ENCODE data around the gene GSTK1. TPM values are rescaled to one million over a fixed set of nuclear protein-coding genes. Genes with fewer than 3 reads are reported as not detected.

Gene GSTK1
- total RNA-seq, 2 experiments from 2014 or later, result 163 to 171 TPM

DNA sequence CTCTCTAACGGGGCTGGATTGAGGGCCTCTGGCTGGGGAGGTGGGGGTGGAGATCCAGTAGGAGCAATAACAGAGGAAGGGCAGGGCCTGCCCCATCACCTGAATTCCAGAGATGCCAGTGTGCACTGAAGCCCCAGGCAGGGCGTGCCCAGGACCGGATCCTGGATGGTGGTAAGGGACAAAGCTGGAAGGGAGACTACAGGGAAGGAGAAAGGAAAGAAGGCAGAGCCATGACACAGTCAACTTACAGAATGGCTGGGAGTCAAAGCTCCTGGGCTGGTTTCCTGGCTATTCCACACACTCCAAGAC, 22.2 kb downstream of the GSTK1 start:
- intact Hi-C loops (cut with micrococcal nuclease), result no loop called here
- H3K4me3 Mint-ChIP-seq, result no peak overlapping the region
- peaks cover 22% of the 10 kb centered on the region for H3K36me3 Mint-ChIP-seq (ENCODE audit: low read depth)
- H3K27me3 Mint-ChIP-seq, result no peaks in the 10 kb centered on the region
- POLR2A ChIA-PET, result interaction anchor here (3.6 kb wide), 1 partner anchor 21 kb away, joined by 31 read pairs; the partner anchor contains the start of gene GSTK1
- TF ChIP-seq, protein P1, sequence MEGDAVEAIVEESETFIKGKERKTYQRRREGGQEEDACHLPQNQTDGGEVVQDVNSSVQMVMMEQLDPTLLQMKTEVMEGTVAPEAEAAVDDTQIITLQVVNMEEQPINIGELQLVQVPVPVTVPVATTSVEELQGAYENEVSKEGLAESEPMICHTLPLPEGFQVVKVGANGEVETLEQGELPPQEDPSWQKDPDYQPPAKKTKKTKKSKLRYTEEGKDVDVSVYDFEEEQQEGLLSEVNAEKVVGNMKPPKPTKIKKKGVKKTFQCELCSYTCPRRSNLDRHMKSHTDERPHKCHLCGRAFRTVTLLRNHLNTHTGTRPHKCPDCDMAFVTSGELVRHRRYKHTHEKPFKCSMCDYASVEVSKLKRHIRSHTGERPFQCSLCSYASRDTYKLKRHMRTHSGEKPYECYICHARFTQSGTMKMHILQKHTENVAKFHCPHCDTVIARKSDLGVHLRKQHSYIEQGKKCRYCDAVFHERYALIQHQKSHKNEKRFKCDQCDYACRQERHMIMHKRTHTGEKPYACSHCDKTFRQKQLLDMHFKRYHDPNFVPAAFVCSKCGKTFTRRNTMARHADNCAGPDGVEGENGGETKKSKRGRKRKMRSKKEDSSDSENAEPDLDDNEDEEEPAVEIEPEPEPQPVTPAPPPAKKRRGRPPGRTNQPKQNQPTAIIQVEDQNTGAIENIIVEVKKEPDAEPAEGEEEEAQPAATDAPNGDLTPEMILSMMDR (IDR thresholded peaks at IDR 0.05), result no peak
- H3K9me3 Mint-ChIP-seq, result peaks cover 3% of the 10 kb centered on the region
- no peak for DNase-seq
- CTCF ChIA-PET, result interaction anchor here (0.9 kb wide), 1 partner anchor 45 kb away, joined by 3 read pairs; no protein-coding TSS in a partner anchor
- no peak for ATAC-seq
- H3K4me1 Mint-ChIP-seq (ENCODE audit: low read depth), result peaks cover 38% of the 10 kb centered on the region
- H3K27ac Mint-ChIP-seq, result no peak overlapping the region

GRCh38 chr7:143285806-143286521, 22.7 kb downstream of the GSTK1 start:
- intact Hi-C loops (cut with micrococcal nuclease), result no loop called here
- TF ChIP-seq, protein P1 (IDR thresholded peaks at IDR 0.05), result no peak
- ChIA-PET POLR2A (interaction anchor here (1.1 to 3.6 kb wide), 3 partner anchors 10 to 98 kb away, joined by 3 to 31 read pairs (median 5); partner anchors contain the start of gene GSTK1), CTCF (interaction anchor here (0.9 kb wide), 2 partner anchors 13 to 45 kb away, joined by 3 to 4 read pairs; no protein-coding TSS in a partner anchor)
- peaks cover 27% of the 10 kb centered on the region for H3K36me3 Mint-ChIP-seq (ENCODE audit: low read depth)
- peaks cover 3% of the 10 kb centered on the region for H3K9me3 Mint-ChIP-seq
- ATAC-seq, result no peak
- no peak overlapping the region for H3K27ac Mint-ChIP-seq
- H3K4me3 Mint-ChIP-seq, result no peak overlapping the region
- peaks cover 37% of the 10 kb centered on the region for H3K4me1 Mint-ChIP-seq (ENCODE audit: low read depth)
- H3K27me3 Mint-ChIP-seq, result no peaks in the 10 kb centered on the region
- DNase-seq, result no peak

GRCh38 chr7:143286522-143286890, 23.3 kb downstream of the GSTK1 start:
- ChIA-PET POLR2A (interaction anchor here (1.1 to 3.6 kb wide), 4 partner anchors 10 to 98 kb away, joined by 3 to 31 read pairs (median 6); partner anchors contain the start of gene GSTK1), CTCF (interaction anchor here (0.9 to 1.5 kb wide), 2 partner anchors 13 to 20 kb away, joined by 4 read pairs; no protein-coding TSS in a partner anchor)
- TF ChIP-seq, protein P1 (IDR thresholded peaks at IDR 0.05), result no peak
- no peaks in the 10 kb centered on the region for H3K27me3 Mint-ChIP-seq
- DNase-seq (no peak), ATAC-seq (no peak)
- H3K36me3 Mint-ChIP-seq (ENCODE audit: low read depth), result peaks cover 32% of the 10 kb centered on the region
- no peak overlapping the region for H3K4me3 Mint-ChIP-seq
- H3K4me1 Mint-ChIP-seq (ENCODE audit: low read depth), result peaks cover 40% of the 10 kb centered on the region
- peaks cover 3% of the 10 kb centered on the region for H3K9me3 Mint-ChIP-seq
- H3K27ac Mint-ChIP-seq, result peak overlapping the region; percentile 34
- intact Hi-C loops (cut with micrococcal nuclease), result no loop called here

GRCh38 chr7:143287339-143287934, 24.2 kb downstream of the GSTK1 start:
- CTCF ChIA-PET, result interaction anchor here (0.9 to 1.7 kb wide), 8 partner anchors 8 to 93 kb away, joined by 3 to 10 read pairs (median 4); no protein-coding TSS in a partner anchor
- H3K4me1 Mint-ChIP-seq (ENCODE audit: low read depth), result peaks cover 42% of the 10 kb centered on the region
- H3K27ac Mint-ChIP-seq, result peak overlapping the region; percentile 87
- peak overlapping the region; percentile 88 for H3K4me3 Mint-ChIP-seq
- POLR2A ChIA-PET, result interaction anchor here (0.9 to 3.6 kb wide), 13 partner anchors 8 to 121 kb away, joined by 3 to 31 read pairs (median 5); partner anchors contain the start of genes EPHA1 and GSTK1
- H3K9me3 Mint-ChIP-seq, result peaks cover 3% of the 10 kb centered on the region
- intact Hi-C loops (cut with micrococcal nuclease), result no loop called here
- no peaks in the 10 kb centered on the region for H3K27me3 Mint-ChIP-seq
- peaks cover 38% of the 10 kb centered on the region for H3K36me3 Mint-ChIP-seq (ENCODE audit: low read depth)
- ATAC-seq (no peak), DNase-seq (no peak)
- TF ChIP-seq, protein P1 (IDR thresholded peaks at IDR 0.05), result no peak

Data from activated CD8-positive, alpha-beta T cell treated with anti-CD3 and anti-CD28 coated beads for 36 hours (primary cell).